HG02642 (cell line): ENCODE measurements around the gene SOCS3.
"Not testable (repeated sequence)": the region's sequence is repeated elsewhere in the genome, so short reads cannot be mapped to it uniquely, and the experiment has no call there.

Experiments
- ATAC-seq: cut with Tn5 transposase; IDR thresholded peaks from one replicate; pipeline ENCODE4 v1.9.1; 2021; ENCODE audit warnings: mild to moderate bottlenecking; ENCODE audit not compliant: unreplicated experiment, poor library complexity

Gene SOCS3

GRCh38 chr17:78314683-78315354, 45.1 kb downstream of the SOCS3 start:
- no peak for ATAC-seq

GRCh38 chr17:78313735-78314648, 45.9 kb downstream of the SOCS3 start:
- peak; percentile 35 for ATAC-seq

DNA sequence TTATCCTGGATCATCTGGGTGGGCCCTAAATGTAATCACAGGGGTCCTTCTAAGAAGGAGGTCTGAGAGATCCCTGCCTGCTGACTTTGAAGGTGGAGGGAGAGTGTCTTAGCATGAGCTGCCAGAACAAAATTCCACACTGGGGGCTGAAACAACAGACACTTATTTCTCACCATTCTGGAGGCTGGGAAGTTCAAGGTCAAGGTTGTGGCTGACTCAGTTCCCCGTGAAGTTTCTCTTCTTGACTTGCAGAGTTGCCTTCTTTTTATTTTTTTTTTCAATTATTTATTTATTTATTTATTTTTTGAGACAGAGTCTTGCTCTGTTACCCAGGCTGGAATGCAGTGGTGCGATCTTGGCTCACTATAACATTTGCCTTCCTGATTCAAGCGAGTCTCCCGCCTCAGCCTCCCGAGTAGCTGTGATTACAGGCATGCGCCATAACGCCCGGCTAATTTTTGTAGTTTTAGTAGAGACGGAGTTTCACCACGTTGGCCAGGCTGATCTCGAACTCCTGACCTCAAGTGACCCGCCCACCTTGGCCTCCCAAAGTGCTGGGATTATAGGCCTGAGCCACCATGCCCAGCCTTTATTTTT, 50.1 kb downstream of the SOCS3 start:
- ATAC-seq, result not testable (repeated sequence)

DNA sequence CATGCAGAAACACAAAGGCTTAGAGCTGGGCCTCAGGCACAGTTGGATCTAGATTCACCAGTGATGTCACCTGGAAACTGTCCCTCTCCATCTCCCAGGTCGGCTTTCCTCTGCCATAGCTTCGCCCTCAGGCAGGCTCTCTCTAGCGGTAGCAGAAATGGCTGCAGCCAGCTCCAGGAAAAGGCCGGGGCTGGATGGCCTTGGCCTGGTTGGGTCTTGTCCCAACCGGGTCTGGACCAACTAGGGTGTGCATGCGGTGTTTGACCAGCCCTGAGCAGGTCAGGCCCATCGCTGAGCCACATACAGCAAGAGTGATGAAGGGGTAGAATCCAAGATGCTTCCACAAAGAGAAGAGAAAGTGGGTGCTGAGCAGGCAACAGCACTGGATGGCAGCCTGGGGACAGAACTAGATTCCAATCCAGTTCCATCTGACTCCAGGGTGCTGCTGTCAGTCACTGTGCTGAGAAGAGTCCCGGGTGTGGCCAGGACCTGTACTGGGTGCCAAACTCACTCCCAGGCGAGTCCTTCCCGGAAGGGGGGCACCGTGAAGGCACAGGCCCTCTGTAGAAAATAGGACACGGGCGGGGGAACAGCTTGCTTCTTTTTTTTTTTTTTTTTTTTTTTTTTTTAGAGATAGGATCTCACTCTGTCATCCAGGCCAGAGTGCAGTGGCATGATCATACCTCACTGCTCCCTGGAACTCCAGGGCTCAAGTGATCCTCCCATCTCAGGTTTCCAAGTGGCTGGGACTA, 51.8 kb downstream of the SOCS3 start:
- ATAC-seq, result no peak

DNA sequence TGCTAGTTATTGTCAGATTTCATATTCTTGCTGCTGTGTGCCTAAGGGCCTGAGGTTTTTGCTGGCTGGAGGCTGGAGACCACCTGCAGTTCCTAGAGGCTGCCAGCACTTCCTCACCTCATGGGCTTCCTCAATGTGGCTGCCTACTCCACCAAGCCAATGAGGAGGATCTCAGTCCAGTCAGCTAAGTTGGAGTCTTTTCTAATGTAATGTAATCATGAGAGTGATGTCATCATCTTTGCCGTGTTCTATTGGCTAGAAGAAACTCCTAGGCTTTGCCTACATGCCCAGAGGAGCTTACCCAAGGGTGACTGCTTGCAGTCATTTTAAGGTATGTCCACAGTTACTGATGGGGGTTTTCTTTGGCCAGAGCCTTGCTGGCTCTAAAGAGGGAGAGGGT, 53.0 kb downstream of the SOCS3 start:
- ATAC-seq, result no peak
